Fibroblast of villous mesenchyme (primary cell): ENCODE results near the gene FGGY. TPM values are rescaled to one million over a fixed set of nuclear protein-coding genes. Genes with fewer than 3 reads are reported as not detected.
"Not testable (repeated sequence)": the region's sequence is repeated elsewhere in the genome, so short reads cannot be mapped to it uniquely, and the experiment has no call there.

Experiments used
- DNase-seq: peaks from one replicate; pipeline ENCODE4 v3.0.0-alpha.2; 2010; ENCODE audit warnings: low read depth
- H3K4me3 ChIP-seq: 2 replicates; pipeline ENCODE4 v1.5.1; 2011; ENCODE audit warnings: low read depth, mild to moderate bottlenecking, low read length
- CTCF ChIP-seq: IDR thresholded peaks from 2 replicates; pipeline ENCODE4 v1.5.1; 2012; ENCODE audit warnings: low read depth, mild to moderate bottlenecking, low read length; ENCODE audit not compliant: insufficient read depth
- total RNA-seq: library from RNA; depleted of rRNA; stranded (reverse); fragments of >200 nt; gene quantifications from 2 replicates; pipeline ENCODE4 v1.2.3, GENCODE V29; 2012

FGGY gene
- total RNA-seq, 1 donor, result 11.7 TPM

- no peak for TF ChIP-seq CTCF
These were observed 233.2 kb downstream of the FGGY start for GRCh38 chr1:59530119-59530518.

GRCh38 chr1:59532102-59532501 lies 235.2 kb downstream of the FGGY start:
- TF ChIP-seq CTCF, result no peak
- no peak for DNase-seq
- H3K4me3 ChIP-seq, result no peak overlapping the region

More at GRCh38 chr1:59530119-59530518, 233.2 kb downstream of the FGGY start:
- no peak for DNase-seq
- no peak overlapping the region for H3K4me3 ChIP-seq

GRCh38 chr1:59538476-59538875 lies 241.6 kb downstream of the FGGY start:
- not testable (repeated sequence) for H3K4me3 ChIP-seq, DNase-seq

- no peak for DNase-seq
- no peak overlapping the region for H3K4me3 ChIP-seq
- no peak for TF ChIP-seq CTCF
These were observed 243.2 kb downstream of the FGGY start for GRCh38 chr1:59539961-59540681.

- no peak overlapping the region for H3K4me3 ChIP-seq
- TF ChIP-seq CTCF, result no peak
- DNase-seq, result no peak
These were observed 244.3 kb downstream of the FGGY start for GRCh38 chr1:59541161-59541560.

- no peak for DNase-seq
- no peak for TF ChIP-seq CTCF
- H3K4me3 ChIP-seq, result no peak overlapping the region
These were observed 245.0 kb downstream of the FGGY start for GRCh38 chr1:59541891-59542290.

GRCh38 chr1:59543211-59543668 lies 246.3 kb downstream of the FGGY start:
- no peak for DNase-seq
- no peak overlapping the region for H3K4me3 ChIP-seq
- TF ChIP-seq CTCF, result no peak
